Endothelial cell of umbilical vein (primary cell): Measurements from ENCODE around the gene GRM7. TPM values are rescaled to one million over a fixed set of nuclear protein-coding genes. Genes with fewer than 3 reads are reported as not detected.

Experiments used
- BruUV-seq: library from RNA; stranded (reverse); fragments of 400-500 nt; replicated peaks from 2 replicates; lab custom pipeline; 2021; lab: Mats Ljungman, UMichigan
- CTCF ChIA-PET: fragments of 300-600, 350-600 bp; sonication (Branson Sonifier 250); formaldehyde crosslinking; loops from one replicate; lab custom pipeline; 2021; ENCODE audit warnings: antibody characterized with exemption, inconsistent platforms; lab: Charles Lee
- POLR2A ChIA-PET: fragments of 300-600, 350-600 bp; sonication (Branson Sonifier 250); formaldehyde crosslinking; loops from one replicate; lab custom pipeline; 2021; ENCODE audit warnings: antibody characterized with exemption, inconsistent platforms; lab: Charles Lee
- DNase-seq: peaks from one replicate; pipeline ENCODE4 v3.0.0-alpha.2; 2011; ENCODE audit warnings: low read depth, low spot score
- FAIRE-seq: peaks from 2 replicates; lab custom pipeline; 2011; peaks lifted over from hg19 to GRCh38; lab: Jason Lieb, UNC
- H2AFZ ChIP-seq: 2 replicates; pipeline ENCODE4 v1.6.0; 2012; ENCODE audit warnings: low read depth, low read length, control low read depth, inconsistent platforms
- H3K27ac ChIP-seq: 2 replicates; pipeline ENCODE4 v1.5.1; 2011; ENCODE audit warnings: low read depth, mild to moderate bottlenecking, control low read depth, low read length, moderate library complexity; ENCODE audit not compliant: insufficient read depth
- H3K27me3 ChIP-seq, 2 experiments: 2 replicates each; pipeline versions ENCODE4 v1.6.0 to v1.6.1; 2011; ENCODE audit warnings: low read length in 2 of 2, mixed read lengths in 1 of 2; ENCODE audit not compliant: control insufficient read depth in 2 of 2, insufficient read depth in 2 of 2
- H3K36me3 ChIP-seq, 2 experiments: 2 replicates in 1 of 2; 3 replicates in 1 of 2; pipeline ENCODE4 v1.5.1; 2011; ENCODE audit warnings: low read length in 2 of 2, mild to moderate bottlenecking in 1 of 2, moderate library complexity in 1 of 2; ENCODE audit not compliant: control insufficient read depth in 2 of 2, insufficient read depth in 2 of 2; ENCODE audit errors: extremely low read depth in 1 of 2
- H3K4me1 ChIP-seq: 3 replicates; pipeline ENCODE4 v1.5.1; 2011; ENCODE audit warnings: mild to moderate bottlenecking, low read length; ENCODE audit not compliant: control insufficient read depth, insufficient read depth; ENCODE audit errors: extremely low read depth
- H3K4me2 ChIP-seq: 2 replicates; pipeline ENCODE4 v1.6.1; 2011; ENCODE audit warnings: low read length, control low read depth, mixed read lengths; ENCODE audit not compliant: insufficient read depth
- H3K4me3 ChIP-seq, 3 experiments: fragments of 200-600 bp in 1 of 3; sonication (generic), shearing (Covaris generic) in 1 of 3; replicated peaks in 1 of 3; 2 replicates each; pipeline ENCODE4 v1.5.1; 2011 to 2016; ENCODE audit warnings: control low read depth in 3 of 3, low read length in 3 of 3, mild to moderate bottlenecking in 2 of 3, inconsistent platforms in 1 of 3, low read depth in 1 of 3, moderate library complexity in 1 of 3; ENCODE audit not compliant: insufficient read depth in 1 of 3
- H3K79me2 ChIP-seq: 2 replicates; pipeline ENCODE4 v1.6.0; 2012; ENCODE audit warnings: low read length, inconsistent platforms; ENCODE audit not compliant: control insufficient read depth, insufficient read depth
- H3K9ac ChIP-seq: replicated peaks from 2 replicates; pipeline ENCODE3; 2011; ENCODE audit warnings: low read length, control low read depth; ENCODE audit not compliant: insufficient read depth; ENCODE audit errors: extremely low read depth
- H3K9me1 ChIP-seq: replicated peaks from 3 replicates; pipeline ENCODE4 v1.6.0; 2011; ENCODE audit warnings: mild to moderate bottlenecking, low read length; ENCODE audit not compliant: control insufficient read depth, insufficient read depth; ENCODE audit errors: extremely low read depth
- H3K9me3 ChIP-seq: replicated peaks from 2 replicates; pipeline ENCODE4 v1.5.1; 2012; ENCODE audit warnings: low read length, inconsistent platforms; ENCODE audit not compliant: control insufficient read depth, insufficient read depth
- H4K20me1 ChIP-seq: replicated peaks from 2 replicates; pipeline ENCODE3; 2011; ENCODE audit warnings: mild to moderate bottlenecking, low read length; ENCODE audit not compliant: control insufficient read depth, insufficient read depth; ENCODE audit errors: extremely low read depth
- EZH2 ChIP-seq: IDR thresholded peaks from 2 replicates; pipeline ENCODE4 v1.6.1; 2012; ENCODE audit warnings: borderline replicate concordance, low read depth, mild to moderate bottlenecking, moderate library complexity, low read length, inconsistent platforms; ENCODE audit not compliant: severe bottlenecking
- FOS ChIP-seq: IDR thresholded peaks from 2 replicates; pipeline ENCODE4 v1.6.1; 2011; ENCODE audit warnings: mild to moderate bottlenecking, low read length, moderate library complexity, borderline replicate concordance; ENCODE audit not compliant: insufficient read depth
- GATA2 ChIP-seq: IDR thresholded peaks from 2 replicates; pipeline ENCODE4 v1.7.0; 2011; ENCODE audit warnings: low read depth, mild to moderate bottlenecking, moderate library complexity, mixed read lengths, low read length; ENCODE audit not compliant: insufficient read length, insufficient read depth
- JUN ChIP-seq: IDR thresholded peaks from 2 replicates; pipeline ENCODE4 v1.6.1; 2011; ENCODE audit warnings: borderline replicate concordance, low read depth; ENCODE audit not compliant: insufficient read length, insufficient read depth
- MYC ChIP-seq: IDR thresholded peaks from one replicate; pipeline ENCODE4 v1.6.1; 2011; ENCODE audit warnings: mild to moderate bottlenecking, low read depth, low read length
- POLR2A ChIP-seq: IDR thresholded peaks from 2 replicates; pipeline ENCODE4 v1.6.1; 2012; ENCODE audit warnings: low read depth, mild to moderate bottlenecking, control low read depth, low read length
- POLR2AphosphoS5 ChIP-seq: IDR thresholded peaks from 2 replicates; pipeline ENCODE4 v1.6.1; 2012; ENCODE audit warnings: low read depth, mild to moderate bottlenecking, control low read depth, low read length, moderate library complexity; ENCODE audit not compliant: insufficient read depth
- dilution Hi-C: fragments of 300-500 bp; cut with MboI; formaldehyde crosslinking; loops from one replicate; pipeline ENCODE4 v1.15.0; 2019; ENCODE audit warnings: low sequenced_read_pairs; ENCODE audit not compliant: extremely low pct_ligation_motif_present
- intact Hi-C: fragments of 100-400 bp; cut with micrococcal nuclease; formaldehyde crosslinking; loops from one replicate; pipeline ENCODE4 v1.10.0; 2022
- polyA plus RNA-seq, 4 experiments: library from polyadenylated mRNA; depleted of rRNA in 3 of 4; stranded (reverse) in 3 of 4; unstranded in 1 of 4; fragments of >200 nt; gene quantifications; 2 replicates each; pipeline versions ENCODE4 v1.2.1 to v1.2.3, GENCODE V29; 2011 to 2012; ENCODE audit warnings: missing spikeins in 1 of 4
- total RNA-seq: library from RNA; stranded (reverse); gene quantifications from 2 replicates; pipeline ENCODE4 v1.2.3, GENCODE V29; 2021
- TF ChIP-seq, protein P1 (sequence below): IDR thresholded peaks from 2 replicates; pipeline ENCODE4 v1.6.1; 2011; ENCODE audit not compliant: insufficient read depth, insufficient read length
- TF ChIP-seq, protein P2 (sequence below), 2 donors: IDR thresholded peaks; 1 replicate in 1 of 2; 2 replicates in 1 of 2; pipeline ENCODE4 v1.5.1; 2011; ENCODE audit warnings: low read length in 2 of 2, mild to moderate bottlenecking in 2 of 2, moderate library complexity in 2 of 2, control low read depth in 1 of 2, inconsistent platforms in 1 of 2, low read depth in 1 of 2; ENCODE audit not compliant: insufficient read depth in 1 of 2; ENCODE audit errors: extremely low read depth in 1 of 2

Gene GRM7
- total and polyA plus RNA-seq, 2 donors (not counting 3 experiments of a cell fraction or from before 2014, with no cell fraction given): 0.12 TPM; not detected in 1

DNA sequence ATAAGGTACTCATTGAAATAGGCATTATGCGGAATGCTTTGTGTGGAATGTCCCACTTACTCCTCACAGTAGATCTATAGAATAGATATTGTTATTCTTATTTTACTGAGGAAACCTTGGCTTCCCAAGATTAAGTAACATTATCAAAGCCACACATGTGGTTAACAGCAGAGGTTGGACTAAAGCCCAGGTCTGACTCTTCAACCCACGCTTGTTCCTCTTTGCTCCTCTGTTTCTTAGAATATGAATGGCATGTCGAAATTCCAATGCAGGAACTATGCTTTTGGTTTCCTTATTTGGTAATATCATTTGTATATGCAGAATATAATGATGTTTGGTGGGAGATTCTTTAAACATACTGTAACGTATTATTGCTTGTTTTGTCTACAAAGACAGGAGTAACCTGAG lies 821.9 kb downstream of the GRM7 start:
- Histone ChIP-seq H3K79me2 (no peaks in the 10 kb centered on the region), H3K9ac (no peak overlapping the region), H3K4me1 (peaks cover 21% of the 10 kb centered on the region), H4K20me1 (no peaks in the 10 kb centered on the region), H2AFZ (peak overlapping the region; percentile 16), H3K27ac (peak overlapping the region; percentile 67), H3K27me3 (no peaks in the 10 kb centered on the region), H3K9me1 (no peaks in the 10 kb centered on the region), H3K36me3 (no peaks in the 10 kb centered on the region), H3K4me2 (peak overlapping the region; percentile 75), H3K4me3 (no peak overlapping the region), H3K9me3 (no peaks in the 10 kb centered on the region)
- peak; percentile 97 for DNase-seq
- ChIA-PET POLR2A (interaction anchor here (1.0 to 1.2 kb wide), 2 partner anchors 51 to 178 kb away, joined by 3 to 4 read pairs; no protein-coding TSS in a partner anchor), CTCF (interaction anchor here (0.8 to 2.5 kb wide), 7 partner anchors 11 to 427 kb away, joined by 3 to 14 read pairs (median 4); no protein-coding TSS in a partner anchor)
- BruUV-seq: no TSS peak
- dilution Hi-C loops: no loop called here
- TF ChIP-seq POLR2AphosphoS5 (peak; percentile 45), FOS (no peak), JUN (peak; percentile 64), GATA2 (peak; percentile 81), POLR2A (no peak), EZH2 (no peak), MYC (no peak)
- TF ChIP-seq, protein P1, sequence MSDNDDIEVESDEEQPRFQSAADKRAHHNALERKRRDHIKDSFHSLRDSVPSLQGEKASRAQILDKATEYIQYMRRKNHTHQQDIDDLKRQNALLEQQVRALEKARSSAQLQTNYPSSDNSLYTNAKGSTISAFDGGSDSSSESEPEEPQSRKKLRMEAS: no peak
- TF ChIP-seq, protein P2, sequence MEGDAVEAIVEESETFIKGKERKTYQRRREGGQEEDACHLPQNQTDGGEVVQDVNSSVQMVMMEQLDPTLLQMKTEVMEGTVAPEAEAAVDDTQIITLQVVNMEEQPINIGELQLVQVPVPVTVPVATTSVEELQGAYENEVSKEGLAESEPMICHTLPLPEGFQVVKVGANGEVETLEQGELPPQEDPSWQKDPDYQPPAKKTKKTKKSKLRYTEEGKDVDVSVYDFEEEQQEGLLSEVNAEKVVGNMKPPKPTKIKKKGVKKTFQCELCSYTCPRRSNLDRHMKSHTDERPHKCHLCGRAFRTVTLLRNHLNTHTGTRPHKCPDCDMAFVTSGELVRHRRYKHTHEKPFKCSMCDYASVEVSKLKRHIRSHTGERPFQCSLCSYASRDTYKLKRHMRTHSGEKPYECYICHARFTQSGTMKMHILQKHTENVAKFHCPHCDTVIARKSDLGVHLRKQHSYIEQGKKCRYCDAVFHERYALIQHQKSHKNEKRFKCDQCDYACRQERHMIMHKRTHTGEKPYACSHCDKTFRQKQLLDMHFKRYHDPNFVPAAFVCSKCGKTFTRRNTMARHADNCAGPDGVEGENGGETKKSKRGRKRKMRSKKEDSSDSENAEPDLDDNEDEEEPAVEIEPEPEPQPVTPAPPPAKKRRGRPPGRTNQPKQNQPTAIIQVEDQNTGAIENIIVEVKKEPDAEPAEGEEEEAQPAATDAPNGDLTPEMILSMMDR (IDR thresholded peaks at IDR 0.05; ENCODE audit: extremely low read depth in 1 of 2, insufficient read depth in 1 of 2, low read depth in 1 of 2, low read length in 2 of 2): no peak
- peak; percentile 85 for FAIRE-seq
- intact Hi-C loops: loop anchor here (1.0 to 2.0 kb wide), 6 partner anchors 24 to 374 kb away; no protein-coding TSS in a partner anchor
